Endothelial cell of umbilical vein (primary cell): ENCODE data around the gene PSD2. TPM values are rescaled to one million over a fixed set of nuclear protein-coding genes. Genes with fewer than 3 reads are reported as not detected.

Experiments used
- BruUV-seq: library from RNA; stranded (reverse); fragments of 400-500 nt; replicated peaks from 2 replicates; lab custom pipeline; 2021; lab: Mats Ljungman, UMichigan
- CTCF ChIA-PET: fragments of 300-600, 350-600 bp; sonication (Branson Sonifier 250); formaldehyde crosslinking; loops from one replicate; lab custom pipeline; 2021; ENCODE audit warnings: antibody characterized with exemption, inconsistent platforms; lab: Charles Lee
- POLR2A ChIA-PET: fragments of 300-600, 350-600 bp; sonication (Branson Sonifier 250); formaldehyde crosslinking; loops from one replicate; lab custom pipeline; 2021; ENCODE audit warnings: antibody characterized with exemption, inconsistent platforms; lab: Charles Lee
- DNase-seq: peaks from one replicate; pipeline ENCODE4 v3.0.0-alpha.2; 2011; ENCODE audit warnings: low read depth, low spot score
- FAIRE-seq: peaks from 2 replicates; lab custom pipeline; 2011; peaks lifted over from hg19 to GRCh38; lab: Jason Lieb, UNC
- H2AFZ ChIP-seq: 2 replicates; pipeline ENCODE4 v1.6.0; 2012; ENCODE audit warnings: low read depth, low read length, control low read depth, inconsistent platforms
- H3K27ac ChIP-seq: 2 replicates; pipeline ENCODE4 v1.5.1; 2011; ENCODE audit warnings: low read depth, mild to moderate bottlenecking, control low read depth, low read length, moderate library complexity; ENCODE audit not compliant: insufficient read depth
- H3K27me3 ChIP-seq, 2 experiments: 2 replicates each; pipeline versions ENCODE4 v1.6.0 to v1.6.1; 2011; ENCODE audit warnings: low read length in 2 of 2, mixed read lengths in 1 of 2; ENCODE audit not compliant: control insufficient read depth in 2 of 2, insufficient read depth in 2 of 2
- H3K36me3 ChIP-seq, 2 experiments: 2 replicates in 1 of 2; 3 replicates in 1 of 2; pipeline ENCODE4 v1.5.1; 2011; ENCODE audit warnings: low read length in 2 of 2, mild to moderate bottlenecking in 1 of 2, moderate library complexity in 1 of 2; ENCODE audit not compliant: control insufficient read depth in 2 of 2, insufficient read depth in 2 of 2; ENCODE audit errors: extremely low read depth in 1 of 2
- H3K4me1 ChIP-seq: 3 replicates; pipeline ENCODE4 v1.5.1; 2011; ENCODE audit warnings: mild to moderate bottlenecking, low read length; ENCODE audit not compliant: control insufficient read depth, insufficient read depth; ENCODE audit errors: extremely low read depth
- H3K4me2 ChIP-seq: 2 replicates; pipeline ENCODE4 v1.6.1; 2011; ENCODE audit warnings: low read length, control low read depth, mixed read lengths; ENCODE audit not compliant: insufficient read depth
- H3K4me3 ChIP-seq, 3 experiments: fragments of 200-600 bp in 1 of 3; sonication (generic), shearing (Covaris generic) in 1 of 3; replicated peaks in 1 of 3; 2 replicates each; pipeline ENCODE4 v1.5.1; 2011 to 2016; ENCODE audit warnings: control low read depth in 3 of 3, low read length in 3 of 3, mild to moderate bottlenecking in 2 of 3, inconsistent platforms in 1 of 3, low read depth in 1 of 3, moderate library complexity in 1 of 3; ENCODE audit not compliant: insufficient read depth in 1 of 3
- H3K79me2 ChIP-seq: 2 replicates; pipeline ENCODE4 v1.6.0; 2012; ENCODE audit warnings: low read length, inconsistent platforms; ENCODE audit not compliant: control insufficient read depth, insufficient read depth
- H3K9ac ChIP-seq: replicated peaks from 2 replicates; pipeline ENCODE3; 2011; ENCODE audit warnings: low read length, control low read depth; ENCODE audit not compliant: insufficient read depth; ENCODE audit errors: extremely low read depth
- H3K9me1 ChIP-seq: replicated peaks from 3 replicates; pipeline ENCODE4 v1.6.0; 2011; ENCODE audit warnings: mild to moderate bottlenecking, low read length; ENCODE audit not compliant: control insufficient read depth, insufficient read depth; ENCODE audit errors: extremely low read depth
- H3K9me3 ChIP-seq: replicated peaks from 2 replicates; pipeline ENCODE4 v1.5.1; 2012; ENCODE audit warnings: low read length, inconsistent platforms; ENCODE audit not compliant: control insufficient read depth, insufficient read depth
- H4K20me1 ChIP-seq: replicated peaks from 2 replicates; pipeline ENCODE3; 2011; ENCODE audit warnings: mild to moderate bottlenecking, low read length; ENCODE audit not compliant: control insufficient read depth, insufficient read depth; ENCODE audit errors: extremely low read depth
- EZH2 ChIP-seq: IDR thresholded peaks from 2 replicates; pipeline ENCODE4 v1.6.1; 2012; ENCODE audit warnings: borderline replicate concordance, low read depth, mild to moderate bottlenecking, moderate library complexity, low read length, inconsistent platforms; ENCODE audit not compliant: severe bottlenecking
- FOS ChIP-seq: IDR thresholded peaks from 2 replicates; pipeline ENCODE4 v1.6.1; 2011; ENCODE audit warnings: mild to moderate bottlenecking, low read length, moderate library complexity, borderline replicate concordance; ENCODE audit not compliant: insufficient read depth
- GATA2 ChIP-seq: IDR thresholded peaks from 2 replicates; pipeline ENCODE4 v1.7.0; 2011; ENCODE audit warnings: low read depth, mild to moderate bottlenecking, moderate library complexity, mixed read lengths, low read length; ENCODE audit not compliant: insufficient read length, insufficient read depth
- JUN ChIP-seq: IDR thresholded peaks from 2 replicates; pipeline ENCODE4 v1.6.1; 2011; ENCODE audit warnings: borderline replicate concordance, low read depth; ENCODE audit not compliant: insufficient read length, insufficient read depth
- MAX ChIP-seq: IDR thresholded peaks from 2 replicates; pipeline ENCODE4 v1.6.1; 2011; ENCODE audit not compliant: insufficient read depth, insufficient read length
- MYC ChIP-seq: IDR thresholded peaks from one replicate; pipeline ENCODE4 v1.6.1; 2011; ENCODE audit warnings: mild to moderate bottlenecking, low read depth, low read length
- POLR2A ChIP-seq: IDR thresholded peaks from 2 replicates; pipeline ENCODE4 v1.6.1; 2012; ENCODE audit warnings: low read depth, mild to moderate bottlenecking, control low read depth, low read length
- POLR2AphosphoS5 ChIP-seq: IDR thresholded peaks from 2 replicates; pipeline ENCODE4 v1.6.1; 2012; ENCODE audit warnings: low read depth, mild to moderate bottlenecking, control low read depth, low read length, moderate library complexity; ENCODE audit not compliant: insufficient read depth
- dilution Hi-C: fragments of 300-500 bp; cut with MboI; formaldehyde crosslinking; loops from one replicate; pipeline ENCODE4 v1.15.0; 2019; ENCODE audit warnings: low sequenced_read_pairs; ENCODE audit not compliant: extremely low pct_ligation_motif_present
- intact Hi-C: fragments of 100-400 bp; cut with micrococcal nuclease; formaldehyde crosslinking; loops from one replicate; pipeline ENCODE4 v1.10.0; 2022
- polyA plus RNA-seq, 4 experiments: library from polyadenylated mRNA; depleted of rRNA in 3 of 4; stranded (reverse) in 3 of 4; unstranded in 1 of 4; fragments of >200 nt; gene quantifications; 2 replicates each; pipeline versions ENCODE4 v1.2.1 to v1.2.3, GENCODE V29; 2011 to 2012; ENCODE audit warnings: missing spikeins in 1 of 4
- total RNA-seq: library from RNA; stranded (reverse); gene quantifications from 2 replicates; pipeline ENCODE4 v1.2.3, GENCODE V29; 2021
- TF ChIP-seq, protein P1 (sequence below), 2 donors: IDR thresholded peaks; 1 replicate in 1 of 2; 2 replicates in 1 of 2; pipeline ENCODE4 v1.5.1; 2011; ENCODE audit warnings: low read length in 2 of 2, mild to moderate bottlenecking in 2 of 2, moderate library complexity in 2 of 2, control low read depth in 1 of 2, inconsistent platforms in 1 of 2, low read depth in 1 of 2; ENCODE audit not compliant: insufficient read depth in 1 of 2; ENCODE audit errors: extremely low read depth in 1 of 2

PSD2 gene
- total and polyA plus RNA-seq, 2 donors (not counting 3 experiments of a cell fraction or from before 2014, with no cell fraction given): not detected

DNA sequence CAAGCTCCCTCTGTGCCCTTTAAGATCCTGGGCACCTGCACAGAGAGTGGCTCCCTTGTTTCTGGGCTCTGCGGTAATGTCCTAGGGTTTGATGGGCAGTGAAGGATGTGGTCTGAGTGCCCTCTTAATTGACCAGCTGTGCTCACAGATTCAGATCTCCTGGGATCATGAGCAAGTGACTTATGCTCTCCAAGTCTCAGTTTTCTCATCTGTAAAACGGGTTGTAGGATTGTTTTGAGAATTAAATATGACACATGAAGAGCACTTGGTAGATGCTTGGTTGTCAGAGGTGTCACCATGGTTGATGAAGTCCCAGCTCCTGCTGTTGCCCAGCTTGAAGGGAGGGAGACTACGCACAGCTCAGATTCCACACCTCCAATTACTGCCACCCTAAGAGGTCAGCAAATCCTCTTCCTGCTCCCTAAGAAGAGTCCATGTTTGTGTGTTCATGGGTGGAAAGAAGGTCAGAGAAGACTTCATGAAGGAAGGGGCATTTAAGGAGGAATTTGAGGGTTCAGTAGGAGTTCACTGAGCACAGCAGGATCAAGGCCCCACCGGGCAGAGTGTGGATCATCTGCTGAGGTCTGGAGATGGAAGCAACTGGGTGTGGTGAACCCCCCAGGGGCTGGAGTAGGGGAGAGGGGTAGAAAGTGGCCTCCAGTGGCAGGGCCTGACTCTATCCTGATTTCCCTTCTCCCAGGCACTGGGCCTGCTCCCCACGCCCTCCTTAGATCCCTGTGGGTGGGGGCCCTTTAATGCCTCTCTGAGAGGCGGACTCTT lies 1.4 kb upstream of the PSD2 start:
- CTCF ChIA-PET: interaction anchor here (1.0 to 1.4 kb wide), 4 partner anchors 50 to 351 kb away, joined by 3 to 5 read pairs (median 3); no protein-coding TSS in a partner anchor
- H3K36me3 ChIP-seq: no peaks in the 10 kb centered on the region
- no peak for FAIRE-seq
- no TSS peak for BruUV-seq
- dilution Hi-C loops: no loop called here
- no peak overlapping the region for H3K4me2 ChIP-seq
- H3K9me1 ChIP-seq: no peaks in the 10 kb centered on the region
- intact Hi-C loops: no loop called here
- no peak overlapping the region for H2AFZ ChIP-seq
- H4K20me1 ChIP-seq: no peaks in the 10 kb centered on the region
- TF ChIP-seq FOS: no peak
- no peak for TF ChIP-seq MAX
- TF ChIP-seq EZH2: no peak
- TF ChIP-seq JUN: no peak
- TF ChIP-seq, protein P1, sequence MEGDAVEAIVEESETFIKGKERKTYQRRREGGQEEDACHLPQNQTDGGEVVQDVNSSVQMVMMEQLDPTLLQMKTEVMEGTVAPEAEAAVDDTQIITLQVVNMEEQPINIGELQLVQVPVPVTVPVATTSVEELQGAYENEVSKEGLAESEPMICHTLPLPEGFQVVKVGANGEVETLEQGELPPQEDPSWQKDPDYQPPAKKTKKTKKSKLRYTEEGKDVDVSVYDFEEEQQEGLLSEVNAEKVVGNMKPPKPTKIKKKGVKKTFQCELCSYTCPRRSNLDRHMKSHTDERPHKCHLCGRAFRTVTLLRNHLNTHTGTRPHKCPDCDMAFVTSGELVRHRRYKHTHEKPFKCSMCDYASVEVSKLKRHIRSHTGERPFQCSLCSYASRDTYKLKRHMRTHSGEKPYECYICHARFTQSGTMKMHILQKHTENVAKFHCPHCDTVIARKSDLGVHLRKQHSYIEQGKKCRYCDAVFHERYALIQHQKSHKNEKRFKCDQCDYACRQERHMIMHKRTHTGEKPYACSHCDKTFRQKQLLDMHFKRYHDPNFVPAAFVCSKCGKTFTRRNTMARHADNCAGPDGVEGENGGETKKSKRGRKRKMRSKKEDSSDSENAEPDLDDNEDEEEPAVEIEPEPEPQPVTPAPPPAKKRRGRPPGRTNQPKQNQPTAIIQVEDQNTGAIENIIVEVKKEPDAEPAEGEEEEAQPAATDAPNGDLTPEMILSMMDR (IDR thresholded peaks at IDR 0.05; ENCODE audit: extremely low read depth in 1 of 2, insufficient read depth in 1 of 2, low read depth in 1 of 2, low read length in 2 of 2): no peak
- no peak for TF ChIP-seq POLR2AphosphoS5
- no peak for TF ChIP-seq GATA2
- no peak for TF ChIP-seq POLR2A
- TF ChIP-seq MYC: no peak
- POLR2A ChIA-PET: no interaction called here
- no peaks in the 10 kb centered on the region for H3K79me2 ChIP-seq
- no peaks in the 10 kb centered on the region for H3K4me1 ChIP-seq
- H3K9ac ChIP-seq: no peak overlapping the region
- H3K27ac ChIP-seq: no peak overlapping the region
- DNase-seq: no peak
- peaks cover 45 to 48% of the 10 kb centered on the region in 2 experiments for H3K27me3 ChIP-seq
- no peaks in the 10 kb centered on the region for H3K9me3 ChIP-seq
- no peak overlapping the region for H3K4me3 ChIP-seq
